HCT116 (cell line): ENCODE data around the gene ISYNA1.

ENCODE experiments used
- EZH2phosphoT487 ChIP-seq: fragments of 200-600 bp; IDR thresholded peaks from 2 replicates; pipeline ENCODE4 v1.6.1; 2018; ENCODE audit warnings: antibody characterized with exemption, borderline replicate concordance
- POLR2A ChIP-seq: IDR thresholded peaks from 2 replicates; pipeline ENCODE4 v1.7.0; 2011; ENCODE audit warnings: borderline replicate concordance; ENCODE audit not compliant: insufficient read depth, insufficient read length; ENCODE audit errors: extremely low read depth
- TF ChIP-seq, protein P1 (sequence below), 3 experiments: fragments of 200-600 bp in 1 of 3; sonication (generic) in 1 of 3; IDR thresholded peaks in 2 of 3; conservative IDR thresholded peaks in 1 of 3; 2 replicates each; pipeline ENCODE4 v1.5.1; 2012 to 2017; ENCODE audit warnings: low read depth in 2 of 3, low read length in 2 of 3, antibody characterized with exemption in 1 of 3, borderline replicate concordance in 1 of 3, control low read depth in 1 of 3, mild to moderate bottlenecking in 1 of 3, mixed read lengths in 1 of 3, mixed run types in 1 of 3, moderate library complexity in 1 of 3; ENCODE audit not compliant: insufficient read depth in 1 of 3

- TF ChIP-seq, protein P1, sequence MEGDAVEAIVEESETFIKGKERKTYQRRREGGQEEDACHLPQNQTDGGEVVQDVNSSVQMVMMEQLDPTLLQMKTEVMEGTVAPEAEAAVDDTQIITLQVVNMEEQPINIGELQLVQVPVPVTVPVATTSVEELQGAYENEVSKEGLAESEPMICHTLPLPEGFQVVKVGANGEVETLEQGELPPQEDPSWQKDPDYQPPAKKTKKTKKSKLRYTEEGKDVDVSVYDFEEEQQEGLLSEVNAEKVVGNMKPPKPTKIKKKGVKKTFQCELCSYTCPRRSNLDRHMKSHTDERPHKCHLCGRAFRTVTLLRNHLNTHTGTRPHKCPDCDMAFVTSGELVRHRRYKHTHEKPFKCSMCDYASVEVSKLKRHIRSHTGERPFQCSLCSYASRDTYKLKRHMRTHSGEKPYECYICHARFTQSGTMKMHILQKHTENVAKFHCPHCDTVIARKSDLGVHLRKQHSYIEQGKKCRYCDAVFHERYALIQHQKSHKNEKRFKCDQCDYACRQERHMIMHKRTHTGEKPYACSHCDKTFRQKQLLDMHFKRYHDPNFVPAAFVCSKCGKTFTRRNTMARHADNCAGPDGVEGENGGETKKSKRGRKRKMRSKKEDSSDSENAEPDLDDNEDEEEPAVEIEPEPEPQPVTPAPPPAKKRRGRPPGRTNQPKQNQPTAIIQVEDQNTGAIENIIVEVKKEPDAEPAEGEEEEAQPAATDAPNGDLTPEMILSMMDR (IDR thresholded peaks at IDR 0.05 in 2 of 3, conservative IDR thresholded peaks at IDR 0.05 in 1 of 3; ENCODE audit: borderline replicate concordance in 1 of 3, insufficient read depth in 1 of 3, low read depth in 2 of 3, low read length in 2 of 3): no peak
- TF ChIP-seq POLR2A: no peak
- TF ChIP-seq EZH2phosphoT487: no peak
These were observed 4.2 kb upstream of the ISYNA1 start for GRCh38 chr19:18441804-18442788.
